CD14-positive monocyte (primary cell): Measurements from ENCODE around the gene KRTAP10-6. TPM values are rescaled to one million over a fixed set of nuclear protein-coding genes. Genes with fewer than 3 reads are reported as not detected.
A peak's percentile ranks its signal among the peaks of the same experiment; 100 is the strongest.

ENCODE experiments used
- DNase-seq, 3 donors: peaks; one replicate each; pipeline ENCODE4 v3.0.0-alpha.2; 2011 to 2022
- H2AFZ ChIP-seq: 2 replicates; pipeline ENCODE4 v1.6.0; 2012; ENCODE audit warnings: mild to moderate bottlenecking, low read depth, low read length, inconsistent platforms; ENCODE audit not compliant: insufficient read depth, poor library complexity, severe bottlenecking
- H3K27ac ChIP-seq, 2 donors: 1 replicate in 1 of 2; 2 replicates in 1 of 2; pipeline ENCODE4 v1.5.1; 2012 to 2013; ENCODE audit warnings: low read length in 2 of 2, control low read depth in 1 of 2, inconsistent platforms in 1 of 2, low read depth in 1 of 2, mild to moderate bottlenecking in 1 of 2
- H3K27me3 ChIP-seq, 2 donors: one replicate each; pipeline versions ENCODE4 v1.6.0 to v1.6.1; 2011 to 2013; ENCODE audit warnings: low read length in 2 of 2; ENCODE audit not compliant: control insufficient read depth in 2 of 2, insufficient read depth in 2 of 2
- H3K36me3 ChIP-seq, 2 donors: replicated peaks in 1 of 2; 1 replicate in 1 of 2; 2 replicates in 1 of 2; pipeline versions ENCODE4 v1.5.1 to v1.6.1; 2012 to 2013; ENCODE audit warnings: low read length in 2 of 2, control low read depth in 1 of 2, inconsistent platforms in 1 of 2, mild to moderate bottlenecking in 1 of 2; ENCODE audit not compliant: insufficient read depth in 2 of 2, control insufficient read depth in 1 of 2
- H3K4me1 ChIP-seq, 2 donors: 1 replicate in 1 of 2; 2 replicates in 1 of 2; pipeline versions ENCODE4 v1.5.1 to v1.6.1; 2012 to 2013; ENCODE audit warnings: low read length in 2 of 2, control low read depth in 1 of 2, inconsistent platforms in 1 of 2, mild to moderate bottlenecking in 1 of 2, moderate library complexity in 1 of 2; ENCODE audit not compliant: insufficient read depth in 2 of 2, control insufficient read depth in 1 of 2
- H3K4me2 ChIP-seq: replicated peaks from 2 replicates; pipeline ENCODE3; 2012; ENCODE audit warnings: low read length, moderate library complexity, mild to moderate bottlenecking; ENCODE audit not compliant: poor library complexity, severe bottlenecking; ENCODE audit errors: extremely low read depth
- H3K4me3 ChIP-seq, 3 experiments: fragments of 200-600 bp in 1 of 3; sonication (generic) in 1 of 3; replicated peaks in 1 of 3; 1 replicate in 2 of 3; 2 replicates in 1 of 3; pipeline ENCODE4 v1.5.1; 2011 to 2013; ENCODE audit warnings: low read length in 3 of 3, mild to moderate bottlenecking in 3 of 3, control low read depth in 2 of 3, low read depth in 2 of 3, inconsistent platforms in 1 of 3, moderate library complexity in 1 of 3
- H3K79me2 ChIP-seq: 2 replicates; pipeline ENCODE4 v1.6.0; 2012; ENCODE audit warnings: mild to moderate bottlenecking, control low read depth, inconsistent platforms, low read length, moderate library complexity; ENCODE audit not compliant: insufficient read depth
- H3K9ac ChIP-seq: 2 replicates; pipeline ENCODE4 v1.6.0; 2017; ENCODE audit warnings: low read length, mild to moderate bottlenecking; ENCODE audit not compliant: insufficient read depth, poor library complexity, severe bottlenecking
- H3K9me3 ChIP-seq, 2 donors: replicated peaks in 1 of 2; 1 replicate in 1 of 2; 2 replicates in 1 of 2; pipeline versions ENCODE4 v1.5.1 to v1.6.1; 2012 to 2013; ENCODE audit warnings: low read length in 2 of 2, control low read depth in 1 of 2; ENCODE audit not compliant: control insufficient read depth in 1 of 2, insufficient read depth in 1 of 2
- H4K20me1 ChIP-seq: 2 replicates; pipeline ENCODE4 v1.6.0; 2012; ENCODE audit warnings: mild to moderate bottlenecking, low read length, control low read depth, moderate library complexity; ENCODE audit not compliant: insufficient read depth
- H3K27ac Mint-ChIP-seq, 7 donors: one replicate each; pipeline ENCODE4 v1.8.0; 2020; ENCODE audit warnings: mild to moderate bottlenecking in 7 of 7, mixed read lengths in 7 of 7, moderate library complexity in 6 of 7, inconsistent platforms in 2 of 7
- H3K27me3 Mint-ChIP-seq, 3 donors: one replicate each; pipeline ENCODE4 v1.8.0; 2021 to 2022; ENCODE audit warnings: low read depth in 3 of 3, mild to moderate bottlenecking in 3 of 3, mixed read lengths in 3 of 3, moderate library complexity in 3 of 3, inconsistent platforms in 1 of 3
- H3K36me3 Mint-ChIP-seq, 2 donors: one replicate each; pipeline ENCODE4 v1.8.0; 2020; ENCODE audit warnings: mixed read lengths in 2 of 2, inconsistent platforms in 1 of 2, mild to moderate bottlenecking in 1 of 2
- H3K4me1 Mint-ChIP-seq: one replicate; pipeline ENCODE4 v1.8.0; 2020; ENCODE audit warnings: mild to moderate bottlenecking, mixed read lengths
- H3K4me3 Mint-ChIP-seq, 2 donors: one replicate each; pipeline ENCODE4 v1.8.0; 2020; ENCODE audit warnings: mild to moderate bottlenecking in 2 of 2, mixed read lengths in 2 of 2, moderate library complexity in 1 of 2
- H3K9me3 Mint-ChIP-seq, 7 donors: one replicate each; pipeline ENCODE4 v1.8.0; 2020 to 2022; ENCODE audit warnings: mixed read lengths in 7 of 7, mild to moderate bottlenecking in 6 of 7, moderate library complexity in 6 of 7, inconsistent platforms in 2 of 7
- WGBS: methylation state at CpG from one replicate; pipeline ENCODE4 v1.1.5; 2013; ENCODE audit warnings: missing lambda C conversion rate; ENCODE audit not compliant: insufficient coverage; 5-methylcytosine and 5-hydroxymethylcytosine counted together
- intact Hi-C, 2 donors: fragments of 100-400 bp; cut with micrococcal nuclease; formaldehyde crosslinking; loops; one replicate each; pipeline versions ENCODE4 v1.15.0 to v1.15.1; 2023
- polyA plus RNA-seq, 3 donors: library from polyadenylated mRNA; depleted of rRNA in 1 of 3; unstranded in 2 of 3; stranded (reverse) in 1 of 3; fragments of 300-500 nt in 2 of 3; fragments of >200 nt in 1 of 3; fragmentation: Illumina TruSeq in 2 of 3; gene quantifications; 1 replicate in 2 of 3; 2 replicates in 1 of 3; pipeline ENCODE4 v1.2.3, GENCODE V29; 2012 to 2021
- TF ChIP-seq, protein P1 (sequence below): fragments of 200-600 bp; IDR thresholded peaks from one replicate; pipeline ENCODE4 v1.8.0; 2022; ENCODE audit warnings: antibody characterized with exemption, mild to moderate bottlenecking

Gene KRTAP10-6
- polyA plus RNA-seq, 3 donors = not detected

DNA sequence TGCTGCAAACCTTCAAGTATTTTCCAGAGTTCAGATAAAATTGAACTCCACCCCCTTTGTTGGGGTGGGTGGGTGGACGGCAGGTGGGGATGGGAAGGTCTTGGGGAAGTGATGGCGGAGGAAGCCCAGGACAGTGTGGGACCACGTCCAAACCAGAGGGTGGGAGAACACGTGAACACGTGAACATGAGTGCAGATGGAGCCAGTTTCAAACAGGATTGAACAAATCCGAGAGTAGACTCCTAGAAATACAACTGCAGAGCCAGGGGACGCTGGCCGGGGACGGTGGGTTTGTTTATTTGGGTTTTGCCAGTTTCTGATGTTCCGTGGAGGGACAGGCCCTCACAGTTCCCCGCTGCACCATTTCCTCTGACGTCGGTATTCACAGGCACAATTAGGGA lies 43.9 kb downstream of the KRTAP10-6 start:
- Mint-ChIP-seq H3K4me1 (no peaks in the 10 kb centered on the region), H3K27me3 (peaks cover 25 to 51% (median 28%) of the 10 kb centered on the region in 3 donors), H3K4me3 (peak overlapping the region in 1 of 2 donors; percentile 39), H3K27ac (no peak overlapping the region), H3K36me3 (no peaks in the 10 kb centered on the region), H3K9me3 (peaks cover 16 to 25% (median 21%) of the 10 kb centered on the region in 7 donors)
- Histone ChIP-seq H3K9ac (no peak overlapping the region), H3K79me2 (no peaks in the 10 kb centered on the region), H2AFZ (no peak overlapping the region), H3K4me2 (no peak overlapping the region), H3K27ac (no peak overlapping the region), H3K4me3 (no peak overlapping the region), H3K4me1 (no peaks in the 10 kb centered on the region), H3K27me3 (peaks cover 2 to 16% of the 10 kb centered on the region in 2 donors), H3K36me3 (no peaks in the 10 kb centered on the region), H3K9me3 (peaks cover 11 to 15% of the 10 kb centered on the region in 2 donors), H4K20me1 (no peaks in the 10 kb centered on the region)
- TF ChIP-seq, protein P1, sequence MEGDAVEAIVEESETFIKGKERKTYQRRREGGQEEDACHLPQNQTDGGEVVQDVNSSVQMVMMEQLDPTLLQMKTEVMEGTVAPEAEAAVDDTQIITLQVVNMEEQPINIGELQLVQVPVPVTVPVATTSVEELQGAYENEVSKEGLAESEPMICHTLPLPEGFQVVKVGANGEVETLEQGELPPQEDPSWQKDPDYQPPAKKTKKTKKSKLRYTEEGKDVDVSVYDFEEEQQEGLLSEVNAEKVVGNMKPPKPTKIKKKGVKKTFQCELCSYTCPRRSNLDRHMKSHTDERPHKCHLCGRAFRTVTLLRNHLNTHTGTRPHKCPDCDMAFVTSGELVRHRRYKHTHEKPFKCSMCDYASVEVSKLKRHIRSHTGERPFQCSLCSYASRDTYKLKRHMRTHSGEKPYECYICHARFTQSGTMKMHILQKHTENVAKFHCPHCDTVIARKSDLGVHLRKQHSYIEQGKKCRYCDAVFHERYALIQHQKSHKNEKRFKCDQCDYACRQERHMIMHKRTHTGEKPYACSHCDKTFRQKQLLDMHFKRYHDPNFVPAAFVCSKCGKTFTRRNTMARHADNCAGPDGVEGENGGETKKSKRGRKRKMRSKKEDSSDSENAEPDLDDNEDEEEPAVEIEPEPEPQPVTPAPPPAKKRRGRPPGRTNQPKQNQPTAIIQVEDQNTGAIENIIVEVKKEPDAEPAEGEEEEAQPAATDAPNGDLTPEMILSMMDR = no peak
- intact Hi-C loops = no loop called here
- no peak for DNase-seq
- WGBS = 97% methylated on average over 6 of the region's 13 CpGs

- peaks cover 16 to 25% (median 21%) of the 10 kb centered on the region in 7 donors for H3K9me3 Mint-ChIP-seq
- Histone ChIP-seq H3K9me3 (peaks cover 11 to 20% of the 10 kb centered on the region in 2 donors), H3K9ac (no peak overlapping the region), H3K79me2 (no peaks in the 10 kb centered on the region), H3K36me3 (no peaks in the 10 kb centered on the region), H3K27me3 (peaks cover 2 to 16% of the 10 kb centered on the region in 2 donors), H3K27ac (no peak overlapping the region), H2AFZ (no peak overlapping the region), H3K4me2 (no peak overlapping the region), H4K20me1 (no peaks in the 10 kb centered on the region), H3K4me1 (no peaks in the 10 kb centered on the region), H3K4me3 (no peak overlapping the region)
- WGBS = 29% methylated on average over 3 of the region's 5 CpGs
- peak overlapping the region in 1 of 2 donors; percentile 65 for H3K4me3 Mint-ChIP-seq
- no peak overlapping the region for H3K27ac Mint-ChIP-seq
- no peaks in the 10 kb centered on the region for H3K4me1 Mint-ChIP-seq
- intact Hi-C loops = no loop called here
- DNase-seq = no peak
- H3K27me3 Mint-ChIP-seq = peaks cover 25 to 51% (median 25%) of the 10 kb centered on the region in 3 donors
- no peaks in the 10 kb centered on the region for H3K36me3 Mint-ChIP-seq
- TF ChIP-seq, protein P1 = no peak
These were observed 44.5 kb downstream of the KRTAP10-6 start for GRCh38 chr21:44547656-44548331.
